ENCODE data around the gene GPC6.

The GPC6 gene

GRCh38 chr13:93946994-93947393 is 720.4 kb downstream of the GPC6 start:
- H3K4me3 ChIP-seq (ENCODE audit: low read depth, low read length), result no peak overlapping the region
- no peak for TF ChIP-seq CTCF (IDR thresholded peaks at IDR 0.05; ENCODE audit: low read depth, low read length)

GRCh38 chr13:93947651-93948050 is 721.0 kb downstream of the GPC6 start:
- TF ChIP-seq CTCF (IDR thresholded peaks at IDR 0.05; ENCODE audit: low read depth, low read length), result no peak
- H3K4me3 ChIP-seq (ENCODE audit: low read depth, low read length), result no peak overlapping the region

GRCh38 chr13:93948162-93948922 is 721.7 kb downstream of the GPC6 start:
- no peak for TF ChIP-seq CTCF (IDR thresholded peaks at IDR 0.05; ENCODE audit: low read depth, low read length)
- no peak overlapping the region for H3K4me3 ChIP-seq (ENCODE audit: low read depth, low read length)

DNA sequence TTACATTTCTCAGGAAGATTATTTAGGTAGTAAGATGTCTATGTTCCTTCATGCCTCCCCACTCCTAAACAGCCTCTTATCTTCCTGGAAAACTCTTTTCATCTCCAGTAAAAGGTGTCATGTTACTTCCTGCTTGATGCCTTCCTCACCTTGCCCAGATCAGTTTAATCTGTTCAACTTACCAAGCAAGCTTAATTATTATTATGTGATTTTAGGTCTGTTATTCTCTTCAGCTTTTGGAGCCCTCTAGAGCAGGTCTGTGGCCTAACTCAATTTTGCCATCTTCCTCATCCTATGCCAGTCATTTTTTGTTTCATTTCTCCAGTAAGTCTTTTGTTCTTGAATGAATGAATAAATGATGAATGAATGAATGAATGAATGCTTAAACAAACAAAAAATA is 724.5 kb downstream of the GPC6 start:
- H3K4me3 ChIP-seq (ENCODE audit: low read depth, low read length), result no peak overlapping the region

GRCh38 chr13:93951951-93952350 is 725.3 kb downstream of the GPC6 start:
- no peak overlapping the region for H3K4me3 ChIP-seq (ENCODE audit: low read depth, low read length)
- TF ChIP-seq CTCF (IDR thresholded peaks at IDR 0.05; ENCODE audit: low read depth, low read length), result no peak

More for the DNA sequence above, 724.5 kb downstream of the GPC6 start:
- TF ChIP-seq CTCF (IDR thresholded peaks at IDR 0.05; ENCODE audit: low read depth, low read length), result no peak

DNA sequence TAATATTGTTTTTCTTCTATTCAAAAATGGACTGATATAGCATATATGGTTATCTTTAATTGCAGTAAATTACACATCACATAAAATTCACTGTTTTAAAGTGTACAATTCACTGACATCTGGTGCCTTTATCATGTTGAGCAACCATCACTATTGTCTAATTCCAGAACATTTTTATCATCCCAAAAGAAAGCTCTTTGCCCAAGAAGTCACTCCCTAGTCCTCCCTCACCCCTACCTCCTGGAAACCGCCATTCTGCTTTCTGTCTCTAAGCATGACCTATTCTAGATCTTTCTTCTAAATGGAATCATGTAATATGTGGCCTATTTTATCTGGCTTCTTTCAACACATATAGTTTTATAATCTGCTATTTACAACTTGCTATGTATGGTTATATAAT is 727.2 kb downstream of the GPC6 start:
- TF ChIP-seq CTCF (IDR thresholded peaks at IDR 0.05; ENCODE audit: low read depth, low read length), result no peak
- no peak overlapping the region for H3K4me3 ChIP-seq (ENCODE audit: low read depth, low read length)

DNA sequence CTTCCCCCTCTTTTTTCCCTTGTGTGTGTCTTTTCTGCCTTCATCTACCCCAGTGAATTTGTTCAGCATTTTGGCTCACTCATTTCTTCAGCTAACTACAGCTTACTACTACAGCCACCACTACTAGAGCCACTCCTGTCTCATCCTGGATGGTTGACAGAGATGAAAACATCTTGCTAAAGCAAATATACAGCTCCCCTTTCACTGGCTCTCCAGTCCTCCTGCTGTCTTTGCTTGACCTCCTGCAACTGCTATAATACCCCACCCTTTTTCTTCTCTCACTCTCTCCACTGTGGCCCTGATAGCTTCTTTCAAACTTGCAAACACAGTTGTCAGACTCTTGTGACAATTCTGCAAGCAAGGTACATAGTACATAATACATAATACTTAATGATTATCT is 729.3 kb downstream of the GPC6 start:
- H3K4me3 ChIP-seq (ENCODE audit: low read depth, low read length), result no peak overlapping the region
- no peak for TF ChIP-seq CTCF (IDR thresholded peaks at IDR 0.05; ENCODE audit: low read depth, low read length)

Measured in WI38 (cell line).